ENCODE results near the gene PSG2. TPM values are rescaled to one million over a fixed set of nuclear protein-coding genes. Genes with fewer than 3 reads are reported as not detected.
"Not testable (repeated sequence)": the region's sequence is repeated elsewhere in the genome, so short reads cannot be mapped to it uniquely, and the experiment has no call there.

PSG2 gene
- total and polyA plus RNA-seq, 2 experiments from 2014 or later, result not detected

GRCh38 chr19:43078311-43078710 is 4.2 kb downstream of the PSG2 start:
- Histone ChIP-seq H3K27me3 (no peaks in the 10 kb centered on the region), H3K4me3 (no peak overlapping the region), H3K4me1 (ENCODE audit: insufficient read depth) (no peaks in the 10 kb centered on the region), H4K20me1 (ENCODE audit: insufficient read depth, poor library complexity, severe bottlenecking) (no peaks in the 10 kb centered on the region), H3K79me2 (no peaks in the 10 kb centered on the region), H2AFZ (no peak overlapping the region), H3K9me2 (replicated peaks; ENCODE audit: insufficient read depth) (no peaks in the 10 kb centered on the region), H3K4me2 (no peak overlapping the region), H3K36me3 (replicated peaks; ENCODE audit: insufficient read depth, low read depth) (no peaks in the 10 kb centered on the region), H3K9me3 (ENCODE audit: low read depth) (no peaks in the 10 kb centered on the region), H3K27ac (no peak overlapping the region)
- no peak for DNase-seq (ENCODE audit: low spot score)
- 65% methylated on average over 4 of the region's 4 CpGs for WGBS (ENCODE audit: low lambda C conversion rate, missing lambda C conversion rate)
- TF ChIP-seq CTCF (IDR thresholded peaks at IDR 0.05; ENCODE audit: poor library complexity), result no peak
- TF ChIP-seq EZH2 (IDR thresholded peaks at IDR 0.05; ENCODE audit: borderline replicate concordance), result no peak
- TF ChIP-seq EZH2phosphoT487 (IDR thresholded peaks at IDR 0.05; ENCODE audit: low read depth, severe bottlenecking, unreplicated experiment), result no peak

GRCh38 chr19:43077881-43078280 is 4.6 kb downstream of the PSG2 start:
- H2AFZ ChIP-seq; H3K79me2 ChIP-seq; H3K36me3 ChIP-seq (replicated peaks; ENCODE audit: insufficient read depth, low read depth); DNase-seq (ENCODE audit: low spot score); H3K9me2 ChIP-seq (replicated peaks; ENCODE audit: insufficient read depth); H3K4me1 ChIP-seq (ENCODE audit: insufficient read depth); H3K4me2 ChIP-seq; H3K4me3 ChIP-seq; H3K27ac ChIP-seq; H3K9me3 ChIP-seq (ENCODE audit: low read depth); H3K27me3 ChIP-seq; H4K20me1 ChIP-seq (ENCODE audit: insufficient read depth, poor library complexity, severe bottlenecking): not testable (repeated sequence)
- 65% methylated on average over 4 of the region's 4 CpGs for WGBS (ENCODE audit: low lambda C conversion rate, missing lambda C conversion rate)

- 41% methylated on average over 3 of the region's 3 CpGs for WGBS (ENCODE audit: low lambda C conversion rate, missing lambda C conversion rate)
- H3K9me2 ChIP-seq (replicated peaks; ENCODE audit: insufficient read depth); H2AFZ ChIP-seq; H3K4me2 ChIP-seq; H3K4me1 ChIP-seq (ENCODE audit: insufficient read depth); H3K4me3 ChIP-seq; H4K20me1 ChIP-seq (ENCODE audit: insufficient read depth, poor library complexity, severe bottlenecking); DNase-seq (ENCODE audit: low spot score); H3K36me3 ChIP-seq (replicated peaks; ENCODE audit: insufficient read depth, low read depth); H3K27me3 ChIP-seq; H3K79me2 ChIP-seq; H3K27ac ChIP-seq; H3K9me3 ChIP-seq (ENCODE audit: low read depth): not testable (repeated sequence)
These were observed 20.1 kb downstream of the PSG2 start for GRCh38 chr19:43062418-43062817.

GRCh38 chr19:43061326-43061725 is 21.2 kb downstream of the PSG2 start:
- H3K9me2 ChIP-seq (replicated peaks; ENCODE audit: insufficient read depth); H4K20me1 ChIP-seq (ENCODE audit: insufficient read depth, poor library complexity, severe bottlenecking); H3K27me3 ChIP-seq; H3K27ac ChIP-seq; H3K9me3 ChIP-seq (ENCODE audit: low read depth); H3K4me1 ChIP-seq (ENCODE audit: insufficient read depth); H2AFZ ChIP-seq; H3K36me3 ChIP-seq (replicated peaks; ENCODE audit: insufficient read depth, low read depth); DNase-seq (ENCODE audit: low spot score); H3K4me2 ChIP-seq; H3K79me2 ChIP-seq; H3K4me3 ChIP-seq: not testable (repeated sequence)
- 56% methylated on average over 3 of the region's 3 CpGs for WGBS (ENCODE audit: low lambda C conversion rate, missing lambda C conversion rate)

- H3K9me2 ChIP-seq (replicated peaks; ENCODE audit: insufficient read depth); H3K9me3 ChIP-seq (ENCODE audit: low read depth); H3K4me3 ChIP-seq; H3K27me3 ChIP-seq; H3K79me2 ChIP-seq; H4K20me1 ChIP-seq (ENCODE audit: insufficient read depth, poor library complexity, severe bottlenecking); H3K36me3 ChIP-seq (replicated peaks; ENCODE audit: insufficient read depth, low read depth); H3K4me2 ChIP-seq; H3K27ac ChIP-seq; H2AFZ ChIP-seq; DNase-seq (ENCODE audit: low spot score); H3K4me1 ChIP-seq (ENCODE audit: insufficient read depth): not testable (repeated sequence)
- WGBS (ENCODE audit: low lambda C conversion rate, missing lambda C conversion rate), result 37% methylated on average over 3 of the region's 3 CpGs
These were observed 22.2 kb downstream of the PSG2 start for GRCh38 chr19:43060254-43060653.

- DNase-seq (ENCODE audit: low spot score); H3K27me3 ChIP-seq; H3K27ac ChIP-seq; H3K4me3 ChIP-seq; H4K20me1 ChIP-seq (ENCODE audit: insufficient read depth, poor library complexity, severe bottlenecking); H3K4me2 ChIP-seq; H3K36me3 ChIP-seq (replicated peaks; ENCODE audit: insufficient read depth, low read depth); H2AFZ ChIP-seq; H3K9me3 ChIP-seq (ENCODE audit: low read depth); H3K79me2 ChIP-seq; H3K9me2 ChIP-seq (replicated peaks; ENCODE audit: insufficient read depth); H3K4me1 ChIP-seq (ENCODE audit: insufficient read depth): not testable (repeated sequence)
- WGBS (ENCODE audit: low lambda C conversion rate, missing lambda C conversion rate), result 74% methylated on average over 2 of the region's 2 CpGs
These were observed 23.0 kb downstream of the PSG2 start for GRCh38 chr19:43059482-43059881.

- H3K9me3 ChIP-seq (ENCODE audit: low read depth); H3K4me3 ChIP-seq; H3K27me3 ChIP-seq; H3K4me2 ChIP-seq; H3K4me1 ChIP-seq (ENCODE audit: insufficient read depth); H3K9me2 ChIP-seq (replicated peaks; ENCODE audit: insufficient read depth); H4K20me1 ChIP-seq (ENCODE audit: insufficient read depth, poor library complexity, severe bottlenecking); DNase-seq (ENCODE audit: low spot score); H3K27ac ChIP-seq; H2AFZ ChIP-seq; H3K36me3 ChIP-seq (replicated peaks; ENCODE audit: insufficient read depth, low read depth); H3K79me2 ChIP-seq: not testable (repeated sequence)
- 45% methylated on average over 2 of the region's 2 CpGs for WGBS (ENCODE audit: low lambda C conversion rate, missing lambda C conversion rate)
These were observed 24.1 kb downstream of the PSG2 start for GRCh38 chr19:43058440-43058839.

- H3K4me3 ChIP-seq; H3K4me2 ChIP-seq; H3K9me2 ChIP-seq (replicated peaks; ENCODE audit: insufficient read depth); H3K79me2 ChIP-seq; H3K27ac ChIP-seq; H3K9me3 ChIP-seq (ENCODE audit: low read depth); DNase-seq (ENCODE audit: low spot score); H3K4me1 ChIP-seq (ENCODE audit: insufficient read depth); H2AFZ ChIP-seq; H3K36me3 ChIP-seq (replicated peaks; ENCODE audit: insufficient read depth, low read depth); H4K20me1 ChIP-seq (ENCODE audit: insufficient read depth, poor library complexity, severe bottlenecking); H3K27me3 ChIP-seq: not testable (repeated sequence)
- 81% methylated on average over 3 of the region's 3 CpGs for WGBS (ENCODE audit: low lambda C conversion rate, missing lambda C conversion rate)
These were observed 34.5 kb downstream of the PSG2 start for GRCh38 chr19:43047966-43048365.

All from hepatocyte (in vitro differentiated cells).